Hematopoietic multipotent progenitor cell treated with erythropoietin and hydrocortisone succinate and interleukin-3 and kit ligand, for 6 days (in vitro differentiated cells): ENCODE results near the gene NUCB1.
"Not testable (repeated sequence)": the region's sequence is repeated elsewhere in the genome, so short reads cannot be mapped to it uniquely, and the experiment has no call there.

Experiments used
- DNase-seq: peaks from one replicate; pipeline ENCODE4 v3.0.0-alpha.2; 2015

Gene NUCB1

DNA sequence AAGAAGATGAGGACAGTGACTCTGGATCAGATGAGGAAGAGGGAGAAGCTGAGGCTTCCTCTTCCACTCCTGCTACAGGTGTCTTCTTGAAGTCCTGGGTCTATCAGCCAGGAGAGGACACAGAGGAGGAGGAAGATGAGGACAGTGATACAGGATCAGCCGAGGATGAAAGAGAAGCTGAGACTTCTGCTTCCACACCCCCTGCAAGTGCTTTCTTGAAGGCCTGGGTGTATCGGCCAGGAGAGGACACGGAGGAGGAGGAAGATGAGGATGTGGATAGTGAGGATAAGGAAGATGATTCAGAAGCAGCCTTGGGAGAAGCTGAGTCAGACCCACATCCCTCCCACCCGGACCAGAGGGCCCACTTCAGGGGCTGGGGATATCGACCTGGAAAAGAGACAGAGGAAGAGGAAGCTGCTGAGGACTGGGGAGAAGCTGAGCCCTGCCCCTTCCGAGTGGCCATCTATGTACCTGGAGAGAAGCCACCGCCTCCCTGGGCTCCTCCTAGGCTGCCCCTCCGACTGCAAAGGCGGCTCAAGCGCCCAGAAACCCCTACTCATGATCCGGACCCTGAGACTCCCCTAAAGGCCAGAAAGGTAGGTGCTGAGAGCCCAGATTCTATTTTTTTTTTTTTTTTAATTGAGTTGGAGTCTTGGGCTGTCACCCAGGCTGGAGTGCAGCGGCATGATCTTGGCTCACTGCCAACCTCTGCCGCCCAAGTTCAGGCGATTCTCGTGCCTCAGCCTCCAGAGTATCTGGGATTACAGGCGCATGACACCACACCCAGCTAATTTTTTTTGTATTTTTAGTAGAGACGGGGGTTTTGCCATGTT lies 25.6 kb upstream of the NUCB1 start:
- no peak for DNase-seq

DNA sequence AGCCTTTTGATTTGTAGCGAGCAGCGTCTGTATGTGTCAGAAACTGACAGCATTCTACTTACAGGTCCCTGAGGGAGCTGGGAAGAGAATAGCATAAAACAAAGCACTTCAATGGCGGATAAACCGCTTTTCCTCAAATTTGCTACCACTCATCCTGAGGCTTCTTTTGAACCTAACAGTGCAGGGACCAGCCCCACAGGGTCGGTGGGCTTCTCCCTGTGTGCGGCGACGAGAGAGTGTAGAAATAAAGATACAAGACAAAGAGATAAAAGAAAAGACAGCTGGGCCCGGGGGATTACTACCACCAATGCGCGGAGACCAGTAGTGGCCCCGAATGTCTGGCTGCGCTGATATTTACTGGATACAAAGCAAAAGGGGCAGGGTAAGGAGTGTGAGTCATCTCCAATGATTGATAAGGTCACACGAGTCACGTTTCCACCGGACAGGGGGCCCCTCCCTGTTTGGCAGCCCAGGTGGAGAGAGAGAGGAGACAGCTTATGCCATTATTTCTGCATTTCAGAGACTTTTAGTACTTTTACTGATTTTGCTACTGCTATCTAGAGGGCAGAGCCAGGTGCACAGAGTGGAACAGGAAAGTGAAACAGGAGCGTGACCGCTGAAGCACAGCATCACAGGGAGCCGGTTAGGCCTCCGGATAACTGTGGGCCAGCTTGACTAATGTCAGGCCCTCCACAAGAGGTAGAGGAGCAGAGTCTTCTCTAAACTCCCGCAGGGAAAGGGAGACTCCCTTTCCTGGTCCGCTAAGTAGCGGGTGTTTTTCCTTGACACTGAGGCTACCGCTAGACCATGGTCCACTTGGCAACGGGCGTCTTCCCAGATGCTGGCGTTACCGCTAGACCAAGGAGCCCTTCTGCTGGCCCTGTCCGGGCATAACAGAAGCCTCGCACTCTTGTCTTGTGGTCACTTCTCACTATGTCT lies 23.8 kb upstream of the NUCB1 start:
- DNase-seq, result peak; percentile 91

DNA sequence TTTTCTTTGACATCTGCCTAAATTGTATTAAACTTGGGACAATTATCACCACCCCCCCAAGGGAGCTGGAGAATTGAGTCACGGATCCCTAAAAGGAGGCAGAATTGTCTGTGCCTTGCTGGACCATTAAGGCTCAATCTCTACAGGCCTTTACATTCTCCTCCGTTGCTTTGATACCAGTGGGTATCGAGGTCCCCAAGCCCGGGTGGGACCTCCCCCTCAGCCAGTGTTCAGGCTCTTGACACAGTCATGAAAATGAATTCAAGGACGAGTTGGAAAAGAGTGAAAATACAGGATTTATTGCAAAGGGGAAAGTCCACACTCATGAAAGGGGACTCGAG lies 22.3 kb upstream of the NUCB1 start:
- no peak for DNase-seq

DNA sequence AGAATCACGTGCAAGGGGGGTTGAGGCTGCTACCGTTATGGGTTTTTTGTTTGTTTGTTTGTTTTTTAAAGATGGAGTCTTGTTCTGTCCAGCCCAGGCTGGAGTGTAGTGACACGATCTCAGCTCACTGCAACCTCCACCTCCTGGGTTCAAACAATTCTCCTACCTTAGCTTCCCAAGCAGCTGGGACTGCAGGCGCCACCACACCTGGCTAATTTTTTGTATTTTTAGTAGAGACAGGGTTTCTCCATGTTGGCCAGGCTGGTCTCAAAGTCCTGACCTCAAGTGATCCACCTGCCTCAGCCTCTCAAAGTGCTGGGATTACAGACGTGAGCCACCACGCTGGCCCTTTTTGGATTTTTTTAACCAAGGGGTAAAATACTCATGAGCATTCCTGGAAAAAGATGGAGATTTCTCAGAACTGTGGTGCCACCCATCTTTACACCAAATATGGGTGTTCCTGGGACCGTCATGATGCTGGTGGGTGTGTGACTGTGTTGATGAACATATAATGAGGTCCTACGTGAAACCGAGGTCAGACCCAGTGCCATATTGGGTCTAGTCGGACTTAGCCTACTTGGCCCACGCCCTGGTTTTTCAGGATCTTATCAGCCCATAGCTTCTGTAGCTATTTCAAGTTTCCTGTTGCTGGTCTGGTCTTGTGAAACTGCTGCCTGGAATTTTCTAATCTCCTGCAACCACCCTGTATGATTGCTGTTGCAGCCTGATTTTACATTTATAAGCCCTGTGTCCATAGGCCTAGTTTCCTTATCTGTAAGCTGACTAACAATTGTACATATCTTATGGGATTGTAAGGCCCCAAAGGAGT lies 21.7 kb upstream of the NUCB1 start:
- DNase-seq, result peak; percentile 99

DNA sequence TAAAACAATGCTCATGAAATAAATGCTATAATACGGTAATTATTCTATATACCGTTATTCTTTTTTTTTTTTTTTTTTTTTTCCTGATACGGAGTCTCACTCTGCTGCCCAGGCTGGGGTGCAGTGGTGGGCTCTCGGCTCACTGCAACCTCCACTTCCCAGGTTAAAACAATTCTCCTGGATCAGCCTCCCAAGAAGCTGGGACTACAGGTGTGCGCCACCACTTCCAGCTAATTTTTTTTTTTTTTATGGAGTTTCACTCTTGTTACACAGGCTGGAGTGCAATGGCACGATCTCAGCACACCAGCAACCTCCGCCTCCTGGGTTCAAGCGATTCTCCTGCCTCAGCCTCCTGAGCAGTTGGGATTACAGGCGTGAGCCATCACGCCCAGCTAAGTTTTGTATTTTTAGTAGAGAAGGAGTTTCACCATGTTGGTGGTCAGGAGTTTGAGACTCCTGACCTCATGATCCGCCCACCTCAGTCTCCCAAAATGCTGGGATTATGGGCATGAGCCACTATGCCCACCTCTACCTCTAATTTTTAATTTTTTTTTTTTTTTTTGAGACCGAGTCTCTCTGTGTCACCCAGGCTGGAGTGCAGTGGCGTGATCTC lies 21.0 kb upstream of the NUCB1 start:
- no peak for DNase-seq

DNA sequence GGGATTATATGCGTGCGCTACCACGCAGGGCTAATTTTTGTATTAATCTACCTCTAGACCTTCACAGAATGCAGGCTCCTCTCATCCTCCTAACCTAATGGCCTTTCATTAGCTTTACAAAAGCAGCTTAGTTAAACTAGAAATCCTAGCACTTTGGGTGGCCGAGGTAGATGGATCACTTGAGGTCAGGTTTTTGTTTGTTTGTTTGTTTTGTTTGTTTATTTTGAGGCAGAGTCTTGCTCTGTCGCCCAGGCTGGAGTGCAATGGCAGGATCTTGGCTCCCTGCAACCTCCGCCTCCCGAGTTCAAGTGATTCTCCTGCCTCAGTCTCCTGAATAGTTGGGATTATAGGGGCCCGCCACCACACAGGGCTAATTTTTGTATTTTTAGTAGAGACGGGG lies 20.4 kb upstream of the NUCB1 start:
- DNase-seq, result peak; percentile 0

DNA sequence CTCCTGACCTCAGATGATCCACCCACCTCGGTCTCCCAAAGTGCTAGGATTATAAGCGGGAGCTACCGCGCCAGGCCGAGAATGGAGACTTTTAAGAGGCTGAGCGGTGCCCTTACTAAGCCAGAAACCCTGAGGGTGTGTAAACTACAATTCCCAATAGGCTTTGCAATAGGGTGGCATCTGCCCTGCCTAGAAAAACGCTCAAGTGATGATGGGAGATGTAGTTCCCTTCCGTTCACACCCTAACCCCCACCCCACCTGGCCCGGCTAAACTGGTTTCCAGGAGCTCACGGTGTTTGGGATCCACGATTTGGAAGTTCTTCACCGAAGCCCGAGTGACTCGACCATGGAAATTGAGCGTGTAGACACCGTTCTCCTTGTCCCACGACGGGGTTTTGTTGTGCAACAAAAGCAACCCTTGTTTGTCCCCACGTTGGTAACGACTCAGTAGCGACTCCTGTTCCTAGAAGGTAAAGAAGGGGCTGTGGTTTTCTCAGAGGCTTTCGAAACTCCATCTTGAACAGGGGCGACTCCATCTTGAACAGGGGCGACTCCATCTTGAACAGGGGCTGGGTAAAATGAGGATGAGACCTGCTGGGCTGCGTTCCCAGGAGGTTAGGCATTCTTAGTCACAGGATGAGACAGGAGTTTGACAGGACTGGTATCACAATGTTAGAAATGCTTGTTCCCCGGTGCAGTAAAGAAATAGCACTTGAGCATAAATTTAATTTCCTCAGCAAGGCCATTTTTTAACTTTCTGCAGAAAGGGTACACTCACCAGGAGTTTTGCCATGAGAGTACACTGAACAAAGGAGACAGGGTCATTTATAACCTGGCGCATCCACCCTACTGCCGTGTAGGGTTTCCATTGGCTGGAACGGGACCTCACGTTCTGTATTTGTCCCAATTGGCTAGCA lies 18.1 kb upstream of the NUCB1 start:
- DNase-seq, result peak; percentile 76

DNA sequence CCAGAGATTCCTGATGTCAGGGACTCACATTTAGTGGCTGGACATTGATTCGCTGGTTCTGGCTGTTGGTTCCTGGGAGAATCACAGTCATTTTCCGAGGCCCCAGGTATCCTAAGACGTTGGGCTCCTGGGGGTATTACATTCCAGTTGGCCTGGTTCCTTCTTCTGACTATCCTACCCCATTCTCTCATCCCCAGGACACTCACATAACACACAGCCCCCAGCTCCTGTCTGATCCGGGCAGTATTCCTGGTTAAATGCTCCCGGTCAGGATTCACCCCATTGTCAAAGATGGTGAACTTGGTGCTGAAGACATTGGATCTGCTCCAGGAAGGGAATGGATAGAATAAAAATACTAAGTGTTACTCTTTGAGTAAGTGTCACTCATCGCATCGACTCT lies 16.4 kb upstream of the NUCB1 start:
- DNase-seq, result no peak

DNA sequence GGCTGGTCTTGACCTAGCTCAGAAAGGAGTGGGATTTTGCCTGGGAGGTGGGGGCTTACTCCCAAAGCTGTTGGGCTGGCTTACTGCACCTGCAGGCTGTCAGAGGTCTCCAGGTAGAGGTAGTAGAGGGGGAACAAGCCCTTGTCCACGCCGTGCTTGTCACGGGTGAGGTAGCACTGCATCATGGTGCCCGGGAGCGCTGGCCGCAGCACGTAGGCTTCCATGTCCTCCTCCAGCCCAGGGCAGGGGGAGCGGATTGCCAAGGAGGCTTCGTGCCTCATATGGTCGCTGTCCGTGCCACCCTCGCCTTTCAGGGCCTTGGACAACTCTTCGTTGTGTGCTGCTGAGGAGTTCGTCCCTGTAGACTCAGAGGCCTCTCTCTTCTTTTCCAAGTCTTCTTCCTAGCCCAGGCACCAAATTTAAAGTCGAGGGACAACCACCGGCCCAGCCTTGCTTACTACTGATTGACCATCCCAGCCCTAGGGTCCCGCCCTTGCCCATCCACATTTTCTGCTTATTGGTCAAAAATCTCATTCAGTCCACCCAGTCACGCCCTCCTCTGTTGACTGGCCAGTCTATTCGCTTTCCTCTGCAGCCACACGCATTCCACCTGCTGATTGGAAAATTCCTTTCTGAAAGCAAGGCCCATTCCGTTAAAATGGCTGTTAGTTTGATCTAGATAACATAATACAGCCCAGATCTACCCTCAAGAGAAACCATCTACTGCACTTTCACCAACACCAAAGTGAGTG lies 12.1 kb upstream of the NUCB1 start:
- no peak for DNase-seq

DNA sequence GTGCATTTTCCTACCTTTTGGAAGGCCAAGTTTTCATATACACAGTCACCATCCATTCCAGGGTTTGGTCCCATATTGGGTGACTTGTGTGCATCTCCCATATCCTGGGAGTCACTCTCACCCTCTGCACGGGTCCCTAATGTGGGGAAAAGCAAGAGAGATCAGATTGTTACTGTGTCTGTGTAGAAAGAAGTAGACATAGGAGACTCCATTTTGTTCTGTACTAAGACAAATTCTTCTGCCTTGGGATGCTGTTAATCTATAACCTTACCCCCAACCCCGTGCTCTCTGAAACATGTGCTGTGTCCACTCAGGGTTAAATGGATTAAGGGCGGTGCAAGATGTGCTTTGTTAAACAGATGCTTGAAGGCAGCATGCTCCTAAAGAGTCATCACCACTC lies 10.6 kb upstream of the NUCB1 start:
- DNase-seq, result not testable (repeated sequence)

DNA sequence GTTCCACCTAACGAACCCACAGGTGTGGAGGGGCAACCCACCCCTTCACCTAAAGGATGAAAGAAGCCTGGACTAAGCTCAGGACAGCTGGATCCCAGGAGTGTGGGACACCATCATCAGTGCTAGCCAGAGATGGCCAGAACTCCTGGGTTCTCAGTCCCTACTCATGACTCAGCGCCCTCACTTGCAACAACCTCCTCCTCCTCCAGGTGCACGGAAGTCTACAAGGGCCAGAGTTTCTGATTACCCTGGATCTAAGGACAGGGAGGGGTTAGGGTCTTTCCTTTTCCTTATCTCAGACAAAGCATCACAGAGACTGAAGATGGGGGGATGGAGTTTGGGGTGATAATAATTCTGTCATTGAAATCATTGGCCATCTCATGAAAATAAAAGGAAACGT lies 9.6 kb upstream of the NUCB1 start:
- no peak for DNase-seq

DNA sequence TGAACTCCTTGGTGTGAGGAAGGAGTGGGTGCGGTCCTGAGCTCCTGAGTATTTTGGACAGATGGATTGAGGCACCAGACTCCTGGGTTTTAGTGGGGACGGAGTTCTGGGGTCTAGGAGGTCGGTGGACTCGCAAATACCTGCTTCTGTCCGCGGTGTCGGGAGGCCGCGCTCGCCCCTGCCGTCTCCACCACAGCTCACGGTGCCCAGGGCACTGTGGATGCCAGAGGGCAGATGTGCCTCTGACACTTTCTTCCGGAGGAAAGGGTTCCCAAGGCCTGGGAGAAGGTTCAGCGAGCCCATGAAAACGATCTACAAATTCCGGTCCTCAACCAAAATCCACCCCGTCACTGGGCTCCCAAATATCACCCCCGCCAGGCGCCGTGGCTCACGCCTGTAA lies 4.9 kb upstream of the NUCB1 start:
- DNase-seq, result no peak

DNA sequence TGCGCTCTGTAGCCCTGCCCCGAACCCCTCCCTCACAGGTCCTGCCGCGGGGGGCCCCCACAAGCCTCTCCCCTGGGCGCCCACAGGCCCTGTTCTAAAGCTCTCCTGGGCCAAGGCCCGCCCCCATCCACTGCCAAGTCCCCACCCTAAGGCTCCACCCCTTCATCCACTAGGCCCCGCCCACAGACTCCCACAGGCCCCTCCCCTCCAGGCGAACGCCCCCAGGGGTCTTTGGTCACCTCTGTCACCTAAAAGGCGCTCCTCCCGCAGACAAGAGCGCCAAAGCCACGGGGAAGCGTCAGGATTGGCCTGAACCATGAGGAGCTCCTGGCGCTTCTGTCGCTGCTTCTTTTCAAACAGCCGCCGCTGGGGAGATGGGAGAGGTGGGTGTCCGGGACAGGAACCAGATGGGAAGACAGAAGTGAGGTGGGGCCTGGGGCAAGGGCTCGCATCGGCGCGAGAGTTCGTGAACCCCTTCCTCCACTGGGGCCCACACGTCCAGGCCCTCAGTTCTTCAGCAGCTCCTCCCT lies 3.9 kb upstream of the NUCB1 start:
- DNase-seq, result peak; percentile 92

DNA sequence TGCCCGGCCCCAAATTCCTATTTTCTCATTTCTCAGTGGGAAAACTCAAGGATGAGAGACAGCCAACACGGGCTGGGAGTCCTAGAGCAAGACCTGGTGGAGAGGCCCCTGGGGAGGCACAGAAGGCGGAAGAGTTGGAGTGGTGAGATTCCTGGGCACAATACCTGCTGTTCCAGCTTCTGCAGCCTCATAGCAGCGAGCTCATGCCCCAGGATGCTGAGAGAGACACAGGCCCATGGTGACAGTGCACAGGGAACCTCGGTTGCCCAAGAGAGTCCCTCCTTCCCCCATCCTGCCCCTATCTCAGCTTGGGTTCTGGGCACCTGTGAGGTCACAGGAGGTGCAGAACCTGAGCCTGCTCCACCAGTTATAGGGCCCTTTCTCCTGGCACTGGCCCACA lies 2.9 kb upstream of the NUCB1 start:
- DNase-seq, result no peak

DNA sequence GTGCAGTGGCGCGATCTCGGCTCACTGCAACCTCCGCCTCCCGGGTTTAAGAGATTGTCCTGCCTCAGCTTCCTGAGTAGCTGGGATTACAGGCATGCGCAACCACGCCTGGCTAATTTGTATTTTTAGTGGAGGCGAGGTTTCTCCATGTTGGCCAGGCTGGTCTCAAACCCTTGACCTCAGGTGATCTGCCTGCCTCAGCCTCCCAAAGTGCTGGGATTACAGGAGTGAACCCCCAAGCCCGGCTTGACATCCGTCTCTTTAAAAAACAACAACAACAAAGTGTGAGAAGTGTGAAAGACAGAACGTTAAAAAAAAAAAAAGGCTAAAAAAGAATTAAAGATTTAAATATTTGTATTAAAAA lies 744 bp upstream of the NUCB1 start:
- DNase-seq, result not testable (repeated sequence)

DNA sequence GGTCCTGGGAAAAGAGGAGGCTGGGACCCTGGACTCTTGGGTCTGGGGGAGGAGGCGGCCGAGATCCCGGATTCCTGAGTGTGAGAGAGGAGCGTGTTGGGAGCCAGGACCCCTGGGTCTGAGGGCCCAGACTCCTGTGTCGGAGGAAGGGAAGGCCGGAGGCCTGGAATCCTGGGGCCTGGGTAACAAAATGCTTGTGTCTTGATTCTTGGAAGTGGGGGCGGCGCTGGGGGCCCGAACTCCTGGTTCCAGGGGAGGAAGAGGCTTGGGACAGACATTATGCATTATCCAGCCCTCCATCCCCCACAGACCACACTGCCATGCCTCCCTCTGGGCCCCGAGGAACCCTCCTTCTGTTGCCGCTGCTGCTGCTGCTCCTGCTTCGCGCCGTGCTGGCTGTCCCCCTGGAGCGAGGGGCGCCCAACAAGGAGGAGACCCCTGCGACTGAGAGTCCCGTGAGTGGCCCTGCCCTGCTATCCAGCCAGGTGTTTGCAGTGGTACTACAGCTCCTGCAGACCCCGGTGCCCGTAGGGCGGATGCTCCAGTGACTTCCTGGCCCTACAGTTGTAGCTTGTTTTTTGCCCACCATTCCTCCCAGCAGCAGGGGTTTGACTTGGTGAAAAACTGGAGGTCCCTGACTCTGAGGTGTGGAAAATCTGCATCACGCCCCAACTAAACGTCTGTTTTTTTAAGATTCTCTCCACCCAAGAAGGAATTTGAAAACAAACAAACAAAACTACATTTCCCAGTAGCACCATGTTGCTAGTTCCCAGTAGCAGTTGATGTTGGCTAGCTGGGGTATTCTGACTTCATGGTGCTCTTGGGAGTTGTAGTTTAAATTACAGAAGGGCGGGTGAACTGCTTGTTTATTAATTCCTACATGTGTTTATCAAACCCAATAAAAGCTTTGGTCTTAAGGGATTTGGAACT lies 630 bp downstream of the NUCB1 start:
- DNase-seq, result peak; percentile 85

DNA sequence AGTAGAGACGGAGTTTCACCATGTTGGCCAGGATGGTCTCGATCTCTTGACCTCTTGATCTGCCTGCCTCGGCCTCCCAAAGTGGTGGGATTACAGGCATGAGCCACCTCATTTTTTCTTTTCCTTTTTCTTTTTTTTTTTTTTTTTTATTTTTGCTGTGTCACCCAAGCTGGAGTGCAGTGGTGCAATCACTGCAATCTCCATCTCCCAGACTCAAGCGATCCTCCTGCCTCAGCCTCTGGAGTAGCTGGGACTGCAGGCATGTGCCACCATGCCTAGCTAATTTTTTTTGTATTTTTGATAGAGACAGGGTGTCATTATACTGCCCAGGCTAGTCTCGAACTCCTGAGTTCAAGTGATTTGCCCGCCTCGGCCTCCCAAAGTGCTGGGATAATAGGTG lies 2.2 kb downstream of the NUCB1 start:
- DNase-seq, result not testable (repeated sequence)

DNA sequence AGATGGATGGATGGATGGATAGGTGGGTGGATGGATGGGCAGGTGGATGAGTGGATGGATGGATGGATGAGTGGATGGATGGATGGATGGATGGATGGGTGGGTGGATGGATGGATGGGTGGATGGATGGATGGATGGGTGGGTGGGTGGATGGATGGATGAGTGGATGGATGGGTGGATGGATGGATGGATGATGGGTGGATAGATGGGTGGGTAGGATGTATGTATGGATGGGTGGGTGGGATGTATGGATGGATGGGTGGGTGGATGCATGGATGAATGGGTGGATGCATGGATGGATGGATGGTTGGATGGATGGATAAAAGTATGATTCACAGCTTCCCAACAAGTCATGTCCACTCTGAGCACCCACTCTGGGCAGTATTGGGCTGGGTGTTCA lies 3.7 kb downstream of the NUCB1 start:
- not testable (repeated sequence) for DNase-seq

DNA sequence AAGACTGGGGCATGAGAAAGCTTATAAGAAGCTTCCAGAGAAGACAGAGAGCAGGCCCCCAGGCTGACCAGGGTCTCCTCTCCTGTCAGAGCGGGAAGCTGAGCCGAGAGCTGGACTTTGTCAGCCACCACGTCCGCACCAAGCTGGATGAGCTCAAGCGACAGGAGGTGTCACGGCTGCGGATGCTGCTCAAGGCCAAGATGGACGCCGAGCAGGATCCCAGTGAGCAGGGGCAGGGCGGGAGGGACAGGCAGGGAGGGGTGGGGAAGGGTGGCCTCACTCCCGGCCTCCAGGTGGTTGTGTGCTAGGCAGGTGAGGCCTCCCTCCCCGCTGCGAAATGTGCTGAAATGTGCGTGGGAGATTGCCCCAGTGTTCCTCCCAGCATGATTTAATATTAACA lies 5.6 kb downstream of the NUCB1 start:
- no peak for DNase-seq

DNA sequence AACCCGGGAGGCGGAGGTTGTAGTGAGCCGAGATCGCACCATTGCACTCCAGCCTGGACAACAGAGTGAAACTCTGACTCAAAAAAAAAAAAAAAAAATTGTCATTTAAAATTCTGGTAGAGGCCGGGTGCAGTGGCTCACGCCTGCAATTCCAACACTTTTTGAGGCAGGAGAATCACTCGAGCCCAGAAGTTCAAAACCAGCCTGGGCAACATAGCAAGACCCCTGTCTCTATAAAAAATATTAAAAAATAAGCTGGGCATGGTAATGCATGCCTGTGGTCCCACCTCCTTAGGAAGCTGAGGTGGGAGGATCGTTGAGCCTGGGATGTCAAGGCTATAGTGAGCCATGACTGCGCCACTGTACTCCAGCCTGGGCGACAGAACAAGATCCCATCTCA lies 6.2 kb downstream of the NUCB1 start:
- no peak for DNase-seq
